Mesodermal cell (in vitro differentiated cells): ENCODE results near the gene RTL1.

Source experiments
- H3K27ac ChIP-seq: 2 replicates; pipeline ENCODE4 v1.7.0; 2013; ENCODE audit warnings: mild to moderate bottlenecking, low read depth, low read length, moderate library complexity; ENCODE audit not compliant: severe bottlenecking
- H3K36me3 ChIP-seq: 2 replicates; pipeline ENCODE4 v1.7.1; 2013; ENCODE audit warnings: mild to moderate bottlenecking, low read length, moderate library complexity; ENCODE audit not compliant: control insufficient read depth, insufficient read depth
- H3K4me1 ChIP-seq: one replicate; pipeline ENCODE4 v1.7.1; 2013; ENCODE audit warnings: mild to moderate bottlenecking, low read length; ENCODE audit not compliant: insufficient read depth, control insufficient read depth, poor library complexity, severe bottlenecking
- H3K4me3 ChIP-seq: 2 replicates; pipeline ENCODE4 v1.7.0; 2013; ENCODE audit warnings: low read length, control low read depth, mild to moderate bottlenecking; ENCODE audit not compliant: insufficient read depth, poor library complexity, severe bottlenecking; ENCODE audit errors: extremely low read depth
- H3K9me3 ChIP-seq: 2 replicates; pipeline ENCODE4 v1.7.1; 2013; ENCODE audit warnings: mild to moderate bottlenecking, low read length, moderate library complexity; ENCODE audit not compliant: control insufficient read depth
- WGBS, 2 experiments: methylation state at CpG; one replicate each; pipeline ENCODE4 v1.1.5; 2013; ENCODE audit warnings: missing lambda C conversion rate in 2 of 2; ENCODE audit not compliant: insufficient coverage in 2 of 2; 5-methylcytosine and 5-hydroxymethylcytosine counted together

RTL1 gene

GRCh38 chr14:100872259-100873095, 31.0 kb downstream of the RTL1 start:
- Histone ChIP-seq H3K9me3 (no peaks in the 10 kb centered on the region), H3K36me3 (no peaks in the 10 kb centered on the region), H3K4me3 (no peak overlapping the region), H3K4me1 (no peaks in the 10 kb centered on the region), H3K27ac (no peak overlapping the region)
- WGBS, 2 experiments, result 89 to 91% methylated on average over 15 of the region's 15 CpGs

GRCh38 chr14:100871234-100872186, 32.0 kb downstream of the RTL1 start:
- Histone ChIP-seq H3K36me3 (no peaks in the 10 kb centered on the region), H3K4me3 (no peak overlapping the region), H3K4me1 (no peaks in the 10 kb centered on the region), H3K27ac (no peak overlapping the region), H3K9me3 (no peaks in the 10 kb centered on the region)
- WGBS, 2 experiments, result 84 to 86% methylated on average over 13 to 15 of the region's 16 CpGs

- Histone ChIP-seq H3K27ac (no peak overlapping the region), H3K9me3 (no peaks in the 10 kb centered on the region), H3K4me1 (peaks cover 4% of the 10 kb centered on the region), H3K36me3 (no peaks in the 10 kb centered on the region), H3K4me3 (no peak overlapping the region)
- 87 to 93% methylated on average over 15 to 18 of the region's 24 CpGs for WGBS, 2 experiments
Observed at GRCh38 chr14:100868621-100869370, 34.7 kb downstream of the RTL1 start.

GRCh38 chr14:100867631-100868315, 35.7 kb downstream of the RTL1 start:
- WGBS, 2 experiments, result 98% methylated on average over 9 to 10 of the region's 13 CpGs
- Histone ChIP-seq H3K27ac (no peak overlapping the region), H3K9me3 (peaks cover 2% of the 10 kb centered on the region), H3K4me1 (peaks cover 4% of the 10 kb centered on the region), H3K4me3 (no peak overlapping the region), H3K36me3 (no peaks in the 10 kb centered on the region)

- H3K36me3 ChIP-seq, result no peaks in the 10 kb centered on the region
- WGBS, 2 experiments, result 85 to 86% methylated on average over 13 to 15 of the region's 18 CpGs
- H3K27ac ChIP-seq, result no peak overlapping the region
- peaks cover 5% of the 10 kb centered on the region for H3K9me3 ChIP-seq
- H3K4me1 ChIP-seq, result peaks cover 4% of the 10 kb centered on the region
- no peak overlapping the region for H3K4me3 ChIP-seq
Observed at GRCh38 chr14:100866666-100867630, 36.6 kb downstream of the RTL1 start.

GRCh38 chr14:100865682-100866591, 37.6 kb downstream of the RTL1 start:
- peaks cover 4% of the 10 kb centered on the region for H3K4me1 ChIP-seq
- 89% methylated on average over 19 to 21 of the region's 22 CpGs for WGBS, 2 experiments
- H3K9me3 ChIP-seq, result peaks cover 5% of the 10 kb centered on the region
- no peak overlapping the region for H3K4me3 ChIP-seq
- no peak overlapping the region for H3K27ac ChIP-seq
- no peaks in the 10 kb centered on the region for H3K36me3 ChIP-seq

- Histone ChIP-seq H3K27ac (no peak overlapping the region), H3K4me1 (peaks cover 4% of the 10 kb centered on the region), H3K36me3 (no peaks in the 10 kb centered on the region), H3K9me3 (peaks cover 5% of the 10 kb centered on the region), H3K4me3 (no peak overlapping the region)
- 86 to 88% methylated on average over 4 to 8 of the region's 9 CpGs for WGBS, 2 experiments
Observed at GRCh38 chr14:100864960-100865681, 38.4 kb downstream of the RTL1 start.

GRCh38 chr14:100864206-100864605, 39.3 kb downstream of the RTL1 start:
- H3K9me3 ChIP-seq, result peaks cover 5% of the 10 kb centered on the region
- H3K36me3 ChIP-seq, result no peaks in the 10 kb centered on the region
- H3K4me3 ChIP-seq, result no peak overlapping the region
- 87 to 92% methylated on average over 9 to 10 of the region's 10 CpGs for WGBS, 2 experiments
- no peak overlapping the region for H3K27ac ChIP-seq
- peaks cover 4% of the 10 kb centered on the region for H3K4me1 ChIP-seq
